B cell (primary cell): ENCODE measurements around the gene C1orf35. TPM values are rescaled to one million over a fixed set of nuclear protein-coding genes. Genes with fewer than 3 reads are reported as not detected.

Source experiments
- ATAC-seq: fragments of 200-7000 bp; cut with Tn5 transposase; one replicate; pipeline ENCODE4 v1.10.0; 2021; ENCODE audit warnings: low read depth, mild to moderate bottlenecking, moderate number of reproducible peaks, moderate library complexity
- CTCF ChIA-PET: fragments of 350-600 bp; sonication (Branson Sonifier 250); formaldehyde crosslinking; loops from one replicate; lab custom pipeline; 2021; ENCODE audit warnings: antibody characterized with exemption, inconsistent platforms; lab: Charles Lee
- POLR2A ChIA-PET: fragments of 350-600 bp; sonication (Branson Sonifier 250); formaldehyde crosslinking; loops from one replicate; lab custom pipeline; 2021; ENCODE audit warnings: antibody characterized with exemption; lab: Charles Lee
- DNase-seq: peaks from one replicate; pipeline ENCODE4 v3.0.0; 2013
- H2AFZ ChIP-seq: 2 replicates; pipeline ENCODE4 v1.6.1; 2012; ENCODE audit warnings: mild to moderate bottlenecking, low read depth, low read length; ENCODE audit not compliant: insufficient read depth, poor library complexity, severe bottlenecking
- H3K27ac ChIP-seq, 2 donors: 1 replicate in 1 of 2; 2 replicates in 1 of 2; pipeline ENCODE4 v1.5.1; 2012 to 2013; ENCODE audit warnings: low read length in 2 of 2, mild to moderate bottlenecking in 2 of 2, moderate library complexity in 1 of 2
- H3K27me3 ChIP-seq, 4 experiments: fragments of 200-600 bp in 1 of 4; sonication (generic) in 1 of 4; replicated peaks in 1 of 4; 1 replicate in 2 of 4; 2 replicates in 2 of 4; pipeline versions ENCODE4 v1.6.1 to v1.7.0; 2013 to 2016; ENCODE audit warnings: low read length in 3 of 4, mild to moderate bottlenecking in 2 of 4, mixed read lengths in 1 of 4, moderate library complexity in 1 of 4; ENCODE audit not compliant: insufficient read depth in 4 of 4, control insufficient read depth in 3 of 4; ENCODE audit errors: control extremely low read depth in 1 of 4
- H3K36me3 ChIP-seq, 2 experiments: replicated peaks in 1 of 2; 1 replicate in 1 of 2; 2 replicates in 1 of 2; pipeline versions ENCODE4 v1.6.1 to v1.7.1; 2013; ENCODE audit warnings: low read length in 1 of 2; ENCODE audit not compliant: insufficient read depth in 2 of 2, control insufficient read depth in 1 of 2; ENCODE audit errors: control extremely low read depth in 1 of 2, extremely low read depth in 1 of 2
- H3K4me1 ChIP-seq, 2 donors: fragments of 200-600 bp in 1 of 2; sonication (generic) in 1 of 2; 1 replicate in 1 of 2; 2 replicates in 1 of 2; pipeline versions ENCODE4 v1.5.1 to v1.6.1; 2013 to 2017; ENCODE audit warnings: low read length in 2 of 2; ENCODE audit not compliant: control insufficient read depth in 2 of 2, insufficient read depth in 2 of 2
- H3K4me2 ChIP-seq: replicated peaks from 2 replicates; pipeline ENCODE3; 2012; ENCODE audit warnings: mild to moderate bottlenecking, low read depth, low read length; ENCODE audit not compliant: poor library complexity, severe bottlenecking
- H3K4me3 ChIP-seq, 5 experiments: fragments of 200-600 bp in 1 of 5; sonication (generic) in 1 of 5; 1 replicate in 3 of 5; 2 replicates in 2 of 5; pipeline versions ENCODE4 v1.5.1 to v1.7.0; 2011 to 2016; ENCODE audit warnings: low read length in 4 of 5, mild to moderate bottlenecking in 4 of 5, low read depth in 2 of 5, control low read depth in 1 of 5, moderate library complexity in 1 of 5; ENCODE audit not compliant: insufficient read depth in 1 of 5; ENCODE audit errors: control extremely low read depth in 1 of 5, extremely low read depth in 1 of 5
- H3K79me2 ChIP-seq: fragments of 200-600 bp; sonication (generic); one replicate; pipeline ENCODE4 v1.6.0; 2016; ENCODE audit warnings: low read length; ENCODE audit not compliant: control insufficient read depth, insufficient read depth
- H3K9ac ChIP-seq: fragments of 200-600 bp; sonication (generic); 2 replicates; pipeline ENCODE4 v1.6.1; 2017; ENCODE audit warnings: mild to moderate bottlenecking, low read length, moderate library complexity
- H3K9me3 ChIP-seq, 3 donors: one replicate each; pipeline versions ENCODE4 v1.6.1 to v1.7.1; 2013; ENCODE audit warnings: low read length in 2 of 3; ENCODE audit not compliant: control insufficient read depth in 2 of 3, insufficient read depth in 1 of 3; ENCODE audit errors: control extremely low read depth in 1 of 3
- H4K20me1 ChIP-seq: 2 replicates; pipeline ENCODE4 v1.6.0; 2012; ENCODE audit warnings: mild to moderate bottlenecking, low read length; ENCODE audit not compliant: insufficient read depth, control insufficient read depth, poor library complexity, severe bottlenecking
- H3K27ac Mint-ChIP-seq: one replicate; pipeline ENCODE4 v1.8.0; 2021; ENCODE audit warnings: mixed read lengths
- H3K27me3 Mint-ChIP-seq: one replicate; pipeline ENCODE4 v1.8.0; 2021; ENCODE audit warnings: mixed read lengths
- H3K4me1 Mint-ChIP-seq: one replicate; pipeline ENCODE4 v1.8.0; 2021; ENCODE audit warnings: mixed read lengths
- H3K4me3 Mint-ChIP-seq: one replicate; pipeline ENCODE4 v1.8.0; 2021; ENCODE audit warnings: mixed read lengths
- H3K9me3 Mint-ChIP-seq: one replicate; pipeline ENCODE4 v1.8.0; 2022; ENCODE audit warnings: mixed read lengths; ENCODE audit not compliant: insufficient read depth
- CTCF ChIP-seq: fragments of 200-600 bp; IDR thresholded peaks from one replicate; pipeline ENCODE4 v1.8.0; 2022; ENCODE audit warnings: antibody characterized with exemption, mild to moderate bottlenecking
- EZH2 ChIP-seq: IDR thresholded peaks from 2 replicates; pipeline ENCODE4 v1.6.1; 2012; ENCODE audit warnings: borderline replicate concordance, low read depth, mild to moderate bottlenecking, moderate library complexity, low read length; ENCODE audit not compliant: insufficient read depth, poor library complexity, severe bottlenecking
- WGBS: methylation state at CpG from one replicate; pipeline ENCODE4 v1.1.5; 2013; ENCODE audit warnings: missing lambda C conversion rate; ENCODE audit not compliant: insufficient coverage; 5-methylcytosine and 5-hydroxymethylcytosine counted together
- intact Hi-C: fragments of 100-400 bp; cut with micrococcal nuclease; formaldehyde crosslinking; loops from one replicate; pipeline ENCODE4 v1.10.0; 2022
- polyA plus RNA-seq: library from polyadenylated mRNA; depleted of rRNA; stranded (reverse); fragments of >200 nt; gene quantifications from 2 replicates; pipeline ENCODE4 v1.2.3, GENCODE V29; 2012
- total RNA-seq, 2 donors: library from RNA; stranded (reverse); fragments of 120-200 nt in 1 of 2; gene quantifications; 1 replicate in 1 of 2; 2 replicates in 1 of 2; pipeline versions ENCODE4 v1.2.3 to v1.2.4, GENCODE V29; 2013 to 2022

Gene C1orf35
- total and polyA plus RNA-seq, 2 donors (not counting 1 experiment from before 2014, with no cell fraction given) = 24.1 to 41.0 TPM

GRCh38 chr1:228120351-228120750 is 17.2 kb upstream of the C1orf35 start:
- intact Hi-C loops = no loop called here
- no peak for DNase-seq
- H3K9ac ChIP-seq = no peak overlapping the region
- H3K27me3 ChIP-seq = no peaks in the 10 kb centered on the region
- no peak overlapping the region for H3K4me2 ChIP-seq
- no peak overlapping the region for H2AFZ ChIP-seq
- H3K36me3 ChIP-seq = no peaks in the 10 kb centered on the region
- no peaks in the 10 kb centered on the region for H3K9me3 ChIP-seq
- POLR2A ChIA-PET = no interaction called here
- H3K27ac ChIP-seq = no peak overlapping the region
- TF ChIP-seq CTCF (no peak), EZH2 (no peak)
- H3K27me3 Mint-ChIP-seq = no peaks in the 10 kb centered on the region
- CTCF ChIA-PET = no interaction called here
- peaks cover 5% of the 10 kb centered on the region for H3K4me1 Mint-ChIP-seq
- no peak overlapping the region for H3K27ac Mint-ChIP-seq
- WGBS = no CpG with 5 or more reads among the region's 1 CpG
- H3K79me2 ChIP-seq = no peaks in the 10 kb centered on the region
- ATAC-seq = no peak
- H3K4me3 ChIP-seq = no peak overlapping the region
- H4K20me1 ChIP-seq = no peaks in the 10 kb centered on the region
- peaks cover 10 to 11% of the 10 kb centered on the region in 2 donors for H3K4me1 ChIP-seq
- H3K9me3 Mint-ChIP-seq = peaks cover 3% of the 10 kb centered on the region
- no peak overlapping the region for H3K4me3 Mint-ChIP-seq

- DNase-seq (no peak), ATAC-seq (no peak)
- Histone ChIP-seq H3K4me2 (no peak overlapping the region), H3K27me3 (no peaks in the 10 kb centered on the region), H3K27ac (no peak overlapping the region), H3K4me1 (peaks cover 10 to 11% of the 10 kb centered on the region in 2 donors), H3K9me3 (no peaks in the 10 kb centered on the region), H3K79me2 (no peaks in the 10 kb centered on the region), H2AFZ (no peak overlapping the region), H3K9ac (no peak overlapping the region), H3K36me3 (no peaks in the 10 kb centered on the region), H3K4me3 (no peak overlapping the region), H4K20me1 (no peaks in the 10 kb centered on the region)
- TF ChIP-seq CTCF (no peak), EZH2 (no peak)
- ChIA-PET CTCF (interaction anchor here (1.1 kb wide), 1 partner anchor 397 kb away, joined by 3 read pairs; no protein-coding TSS in a partner anchor), POLR2A (no interaction called here)
- Mint-ChIP-seq H3K4me1 (peaks cover 5% of the 10 kb centered on the region), H3K27ac (no peak overlapping the region), H3K9me3 (peaks cover 3% of the 10 kb centered on the region), H3K27me3 (no peaks in the 10 kb centered on the region), H3K4me3 (no peak overlapping the region)
- intact Hi-C loops = no loop called here
- no CpG with 5 or more reads among the region's 2 CpGs for WGBS
Observed at GRCh38 chr1:228118040-228118439, 14.9 kb upstream of the C1orf35 start.
